Hypothalamus (tissue), 51 donors: ENCODE results near the gene NPEPL1.

ENCODE experiments used
- DNase-seq, 51 donors: peaks; one replicate each; lab custom pipeline; 2025; lab: John Stamatoyannopoulos, UW

NPEPL1 gene

DNA sequence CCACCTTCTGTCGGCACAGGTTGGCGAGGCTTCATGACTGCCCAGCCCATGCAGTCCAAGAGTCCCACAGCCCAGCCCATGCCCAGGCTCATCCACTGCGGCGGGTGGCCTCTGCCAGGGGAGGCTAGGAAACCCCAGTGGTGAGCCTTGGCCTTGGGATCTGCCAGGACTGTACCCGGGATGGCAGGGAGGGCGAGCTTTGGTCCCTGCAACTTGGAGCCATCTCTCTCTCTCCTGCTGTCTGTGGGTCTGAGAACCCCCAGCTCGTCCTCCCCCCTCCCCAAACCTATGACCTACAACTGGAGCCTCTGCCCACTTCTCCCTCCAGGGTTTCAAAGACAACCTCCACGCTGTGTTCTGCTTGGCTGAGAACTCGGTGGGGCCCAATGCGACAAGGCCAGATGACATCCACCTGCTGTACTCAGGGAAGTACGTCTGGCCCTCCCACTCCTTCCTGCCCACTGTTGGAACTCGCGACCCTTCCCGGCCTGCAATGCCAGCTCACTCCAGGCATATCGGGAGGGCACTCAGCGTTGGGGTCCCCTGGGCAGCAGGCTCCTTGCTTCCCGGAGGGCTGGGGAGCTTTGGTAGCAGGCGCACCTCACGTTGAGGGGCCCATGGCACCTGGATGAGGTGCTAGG lies 19.7 kb downstream of the NPEPL1 start:
- no peak for DNase-seq

DNA sequence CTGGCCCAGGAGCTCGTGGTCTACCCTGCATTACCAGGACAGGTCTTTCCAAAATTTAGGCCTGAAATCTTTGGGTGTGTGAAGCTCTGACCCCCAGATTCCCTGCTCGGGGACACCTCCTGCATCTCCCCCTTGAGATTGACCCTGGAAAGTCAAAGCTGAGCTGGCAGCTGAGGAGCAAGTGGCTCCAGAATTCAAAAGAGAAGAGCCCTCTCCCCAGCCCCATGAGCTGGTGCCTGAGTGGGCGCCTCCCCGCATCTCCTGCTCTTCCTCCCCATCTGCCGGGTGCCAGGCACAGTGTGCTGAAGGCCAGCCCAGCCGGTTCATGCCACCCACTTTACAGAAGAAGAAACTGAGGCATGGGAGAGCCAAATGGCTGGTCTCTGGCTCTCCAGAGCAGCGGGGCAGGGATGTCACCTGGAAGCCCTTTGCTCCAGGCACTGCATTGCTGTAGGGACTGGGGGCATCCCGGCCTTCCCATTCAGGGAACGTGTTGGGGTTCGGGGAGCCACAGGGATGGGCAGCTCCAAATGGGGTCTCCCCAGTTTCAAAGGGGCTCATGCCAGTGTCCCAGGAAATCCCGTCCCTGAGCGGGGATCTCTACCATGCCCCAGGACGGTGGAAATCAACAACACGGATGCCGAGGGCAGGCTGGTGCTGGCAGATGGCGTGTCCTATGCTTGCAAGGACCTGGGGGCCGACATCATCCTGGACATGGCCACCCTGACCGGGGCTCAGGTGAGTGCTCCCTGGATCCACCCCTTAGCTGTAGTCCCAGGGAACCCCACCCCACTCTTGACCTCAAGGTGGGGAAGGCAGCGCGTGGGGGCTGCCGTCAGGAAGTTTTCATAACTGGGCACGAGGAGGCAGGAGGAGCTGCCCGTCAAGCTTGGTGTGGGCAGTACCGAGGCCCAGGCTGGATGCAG lies 20.5 kb downstream of the NPEPL1 start:
- DNase-seq, result no peak

DNA sequence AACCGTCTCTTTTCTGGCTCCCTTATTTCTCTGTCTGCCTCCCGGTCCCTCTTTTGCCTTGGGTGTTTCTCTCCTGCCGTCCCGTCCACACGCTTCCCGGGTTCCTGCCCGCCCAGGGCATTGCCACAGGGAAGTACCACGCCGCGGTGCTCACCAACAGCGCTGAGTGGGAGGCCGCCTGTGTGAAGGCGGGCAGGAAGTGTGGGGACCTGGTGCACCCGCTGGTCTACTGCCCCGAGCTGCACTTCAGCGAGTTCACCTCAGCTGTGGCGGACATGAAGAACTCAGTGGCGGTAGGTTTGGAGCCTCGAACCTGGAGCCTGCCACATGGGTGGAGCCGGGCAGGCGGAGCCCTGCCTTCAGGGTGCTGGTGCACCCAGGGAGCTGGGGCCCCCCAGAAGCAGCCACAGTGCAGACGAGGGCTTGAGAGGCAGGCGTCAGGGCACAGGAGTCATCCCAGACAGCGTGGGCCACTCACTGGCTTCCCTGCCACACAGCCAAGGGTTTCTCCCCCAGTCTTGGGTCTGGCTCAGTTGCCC lies 21.3 kb downstream of the NPEPL1 start:
- no peak for DNase-seq

DNA sequence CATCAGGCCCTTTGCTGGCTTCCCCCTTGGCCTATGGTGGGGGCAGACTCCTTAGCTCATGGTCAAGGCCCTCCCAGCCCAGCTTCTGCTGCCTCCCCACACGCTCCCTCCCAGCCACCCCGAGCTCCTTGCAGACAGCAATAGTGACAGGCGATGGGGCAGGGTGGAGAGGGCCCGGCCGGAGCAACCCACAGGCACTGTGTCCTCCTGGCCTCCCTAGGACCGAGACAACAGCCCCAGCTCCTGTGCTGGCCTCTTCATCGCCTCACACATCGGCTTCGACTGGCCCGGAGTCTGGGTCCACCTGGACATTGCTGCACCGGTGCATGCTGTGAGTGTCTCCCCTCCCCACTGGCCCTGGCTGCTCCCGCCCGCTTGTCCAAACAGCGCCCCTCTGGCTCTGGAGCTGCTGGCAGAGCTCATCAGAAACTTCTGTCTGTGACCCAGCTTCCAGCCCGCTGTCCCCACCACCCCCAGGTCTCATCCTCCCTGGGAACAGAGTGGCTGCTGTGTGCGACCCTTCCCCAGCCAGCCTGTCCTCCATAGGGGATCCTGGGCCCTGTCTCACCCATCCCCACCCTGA lies 21.8 kb downstream of the NPEPL1 start:
- DNase-seq, result no peak

DNA sequence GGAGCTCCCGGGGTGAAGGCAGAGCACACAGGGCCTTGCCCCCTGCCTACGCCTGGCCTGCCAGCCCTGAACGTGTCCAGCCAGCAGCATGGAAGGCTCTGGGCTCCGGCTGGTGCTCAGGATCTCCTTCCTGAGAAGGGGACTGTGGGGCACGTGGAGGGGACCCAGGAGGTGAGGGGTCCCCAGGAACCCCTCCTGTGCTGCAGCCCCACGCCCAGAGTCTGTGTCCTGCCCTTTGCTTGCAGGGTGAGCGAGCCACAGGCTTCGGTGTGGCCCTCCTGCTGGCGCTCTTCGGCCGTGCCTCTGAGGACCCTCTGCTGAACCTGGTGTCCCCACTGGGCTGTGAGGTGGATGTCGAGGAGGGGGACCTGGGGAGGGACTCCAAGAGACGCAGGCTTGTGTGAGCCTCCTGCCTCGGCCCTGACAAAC lies 22.3 kb downstream of the NPEPL1 start:
- no peak for DNase-seq

DNA sequence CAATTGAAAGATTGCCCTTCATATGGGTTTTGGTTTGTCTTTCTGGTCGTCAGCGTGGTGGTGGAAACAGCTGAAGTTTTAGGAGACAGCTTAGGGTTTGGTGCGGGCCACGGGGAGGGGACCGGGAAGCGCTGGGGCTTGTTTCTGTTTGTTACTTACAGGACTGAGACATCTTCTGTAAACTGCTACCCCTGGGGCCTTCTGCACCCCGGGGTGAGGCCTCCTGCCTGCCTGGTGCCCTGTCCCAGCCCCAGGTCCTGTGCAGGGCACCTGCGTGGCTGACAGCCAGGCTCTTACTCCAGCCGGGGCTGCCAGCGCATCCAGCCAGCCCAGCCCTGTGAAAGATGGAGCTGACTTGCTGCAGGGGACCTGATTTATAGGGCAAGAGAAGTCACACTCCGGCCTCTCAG lies 22.8 kb downstream of the NPEPL1 start:
- no peak for DNase-seq

DNA sequence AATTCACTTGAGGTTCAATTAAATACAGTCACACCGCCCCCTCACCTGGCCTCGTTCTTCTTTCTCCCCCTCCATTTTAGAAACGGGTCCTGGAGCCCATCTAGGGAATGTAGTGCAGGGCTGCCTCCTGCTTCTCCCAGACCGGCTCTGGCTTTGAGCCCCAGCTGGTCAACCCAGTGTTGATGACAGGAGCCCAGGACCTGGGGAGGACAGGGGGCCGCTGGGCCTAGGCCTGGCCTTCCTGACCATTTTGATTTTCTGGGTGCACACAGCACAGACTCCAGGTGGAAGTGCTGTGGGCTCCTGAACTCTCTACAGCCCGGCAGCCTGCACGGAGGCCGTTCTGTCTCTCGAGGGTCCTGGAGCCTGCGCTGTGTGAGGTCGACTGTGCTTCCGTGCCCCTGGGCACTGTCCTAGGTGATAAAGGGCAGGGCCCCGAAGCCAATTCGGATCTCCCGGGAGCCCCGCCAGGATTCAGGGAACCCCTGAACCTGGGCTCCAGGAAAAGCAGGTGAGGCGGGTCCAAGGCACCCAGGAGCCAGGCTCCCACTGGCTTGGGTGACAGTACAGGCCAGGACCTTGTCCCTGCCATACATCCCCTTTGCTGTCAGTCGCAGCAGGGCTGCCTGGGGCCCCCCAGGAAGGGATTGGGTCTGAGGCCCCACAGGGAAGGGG lies 23.3 kb downstream of the NPEPL1 start:
- no peak for DNase-seq

DNA sequence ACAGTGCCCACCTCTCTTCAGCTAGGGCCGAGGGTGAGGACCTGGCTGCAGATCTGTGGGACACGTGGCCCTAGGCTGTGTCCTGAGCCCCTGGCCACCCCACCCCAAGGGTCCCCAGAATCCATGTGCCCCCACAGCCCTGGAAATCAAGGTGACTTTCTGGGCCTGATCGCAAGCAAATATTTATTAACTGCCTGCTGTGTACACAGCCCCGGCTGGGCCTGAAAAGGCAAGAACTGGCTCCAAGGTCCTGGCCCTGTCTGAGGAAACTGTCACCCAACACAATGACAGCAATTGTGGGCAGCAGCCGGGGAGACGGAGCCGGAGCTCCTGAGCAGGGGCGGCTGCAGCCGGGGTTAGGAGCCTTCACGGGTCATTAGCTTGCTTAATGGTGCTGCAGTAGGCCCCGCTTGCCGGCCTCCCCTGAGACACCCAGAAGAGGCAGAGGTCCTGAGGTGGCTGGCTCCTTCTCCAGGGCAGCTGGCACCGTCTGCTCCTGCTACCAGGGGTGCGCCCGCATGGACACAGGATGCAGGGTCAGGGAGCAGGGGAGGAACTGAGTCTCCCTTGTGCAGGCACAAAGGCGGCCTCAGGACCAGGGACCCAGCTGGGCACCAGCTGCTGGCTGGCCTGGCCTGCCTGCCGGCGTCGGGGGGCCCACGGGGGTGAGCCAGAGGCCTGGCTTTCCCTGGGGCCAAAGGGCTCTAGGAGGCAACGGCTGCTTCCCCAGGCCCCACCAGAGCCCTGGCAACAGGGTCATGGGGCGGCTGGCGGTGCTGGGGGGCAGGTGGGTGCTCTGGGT lies 24.1 kb downstream of the NPEPL1 start:
- DNase-seq, result peak in 2 of 51 donors; percentile 17 to 26

DNA sequence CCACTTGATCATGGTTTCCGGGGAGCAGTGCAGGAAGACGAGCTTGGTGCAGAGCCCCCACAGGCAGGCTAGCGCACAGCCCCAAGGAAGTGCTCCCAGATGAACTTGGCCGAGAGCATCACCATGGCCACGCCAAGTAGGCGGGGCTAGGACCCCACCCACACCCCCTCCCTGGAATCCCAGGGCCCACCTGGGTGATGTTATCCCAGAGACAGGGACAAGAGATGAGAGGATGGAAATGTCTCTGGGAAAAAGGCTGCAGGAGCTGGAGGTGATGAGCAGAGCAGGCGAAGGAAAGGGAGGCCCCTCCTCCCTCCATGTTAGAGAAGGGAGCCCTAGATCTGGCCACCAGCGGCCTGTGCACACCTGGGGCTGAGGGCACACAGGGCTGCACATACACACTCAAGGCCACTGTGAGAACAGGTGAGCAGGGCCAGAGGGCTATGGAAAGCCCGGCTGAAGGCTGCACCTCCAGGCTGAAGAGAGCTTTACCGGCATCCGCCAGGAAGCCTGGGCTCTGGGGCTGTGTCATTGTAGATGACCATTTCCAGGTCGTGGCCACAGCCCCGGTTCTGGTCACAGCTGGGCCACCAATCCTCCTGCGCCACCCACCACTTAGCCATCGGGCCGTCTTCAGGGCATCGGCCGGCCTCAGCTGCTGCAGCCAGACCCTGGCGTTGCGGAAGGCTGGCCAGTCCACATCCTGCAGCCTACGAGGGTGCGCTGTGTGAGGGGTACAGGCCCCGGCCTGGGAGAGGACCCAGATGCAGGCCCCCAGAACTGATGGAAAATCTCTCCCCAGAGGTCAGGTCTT lies 24.9 kb downstream of the NPEPL1 start:
- DNase-seq, result no peak

DNA sequence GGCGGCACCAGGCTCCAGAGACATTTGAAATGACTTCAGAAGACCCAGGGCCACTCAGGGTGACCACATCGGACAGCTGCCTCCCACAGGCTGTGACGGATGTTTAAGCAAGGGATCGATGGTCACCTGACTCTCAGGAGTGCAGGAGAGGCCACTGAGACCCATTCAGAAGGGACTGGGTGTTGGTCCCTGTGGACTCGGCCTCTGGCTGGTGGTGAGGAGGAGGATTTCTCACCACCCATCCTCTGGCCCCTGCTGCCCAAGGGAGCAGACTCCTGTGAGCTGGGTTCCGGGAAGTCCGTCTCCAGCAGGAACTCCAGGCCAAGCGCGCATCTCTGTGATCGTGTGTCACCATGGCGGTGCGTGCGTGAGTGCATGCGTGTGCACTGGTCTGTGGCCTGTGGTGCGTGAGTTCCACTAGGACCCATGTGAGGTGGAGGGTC lies 25.5 kb downstream of the NPEPL1 start:
- no peak for DNase-seq

DNA sequence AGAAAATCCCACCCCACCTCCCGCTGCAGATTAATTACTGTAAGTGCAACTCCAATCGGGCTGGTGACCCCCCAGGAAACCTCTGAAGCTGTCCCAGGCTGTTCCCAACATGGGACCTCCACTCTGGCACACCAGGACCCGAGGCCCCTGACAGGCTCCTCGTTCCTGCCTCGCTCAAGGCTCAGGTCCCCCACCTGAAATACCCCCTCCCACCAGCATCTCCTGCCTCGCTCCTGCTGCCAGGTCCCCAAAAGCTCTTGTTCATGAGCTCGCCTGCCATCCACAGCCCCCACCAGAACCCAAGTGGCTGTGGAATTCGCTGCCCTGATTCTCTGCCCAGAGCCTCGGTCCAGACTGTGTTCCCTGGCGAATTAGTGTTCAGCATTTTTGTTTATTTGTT lies 26.1 kb downstream of the NPEPL1 start:
- peak in 1 of 51 donors; percentile 35 for DNase-seq

DNA sequence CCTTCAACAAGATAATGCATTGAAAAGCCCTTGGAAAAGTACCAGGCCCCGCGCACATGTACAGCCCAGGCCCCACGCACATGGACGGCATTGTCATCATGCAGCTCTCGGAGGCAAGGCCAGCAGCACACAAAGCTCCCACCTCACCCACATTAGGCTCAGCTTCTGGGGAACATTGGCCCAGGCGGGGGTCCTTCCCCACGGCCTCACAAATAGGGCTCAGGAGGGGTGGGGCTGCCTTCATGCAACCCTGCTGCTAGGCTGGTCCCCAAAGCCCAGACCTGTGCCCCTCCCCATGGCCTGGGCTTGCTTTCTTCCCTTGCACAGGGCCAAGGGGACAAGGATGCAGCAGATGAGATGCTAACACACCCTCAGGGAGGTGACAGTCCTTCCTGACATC lies 26.7 kb downstream of the NPEPL1 start:
- DNase-seq, result peak in 9 of 51 donors; percentile 6 to 46 (median 33)

DNA sequence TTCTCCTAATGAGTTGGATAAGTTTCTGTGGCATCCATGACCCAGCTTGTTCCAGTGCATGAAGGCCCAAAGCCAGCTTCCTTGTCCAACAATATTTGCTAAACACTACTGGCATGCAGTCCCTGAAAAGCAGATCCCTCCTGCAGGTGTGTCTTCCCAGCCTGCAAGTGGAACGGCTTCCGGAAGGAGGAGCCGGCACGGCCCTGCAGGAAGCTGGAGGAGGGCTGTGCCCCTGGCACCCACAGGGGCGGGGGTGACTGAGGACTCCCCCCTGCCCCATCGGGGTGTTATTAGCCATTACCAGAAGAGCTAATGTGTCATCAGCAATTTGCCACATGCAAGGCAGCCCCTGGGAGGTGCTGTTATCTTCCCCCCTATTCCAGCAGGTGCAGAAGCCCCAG lies 27.4 kb downstream of the NPEPL1 start:
- no peak for DNase-seq

DNA sequence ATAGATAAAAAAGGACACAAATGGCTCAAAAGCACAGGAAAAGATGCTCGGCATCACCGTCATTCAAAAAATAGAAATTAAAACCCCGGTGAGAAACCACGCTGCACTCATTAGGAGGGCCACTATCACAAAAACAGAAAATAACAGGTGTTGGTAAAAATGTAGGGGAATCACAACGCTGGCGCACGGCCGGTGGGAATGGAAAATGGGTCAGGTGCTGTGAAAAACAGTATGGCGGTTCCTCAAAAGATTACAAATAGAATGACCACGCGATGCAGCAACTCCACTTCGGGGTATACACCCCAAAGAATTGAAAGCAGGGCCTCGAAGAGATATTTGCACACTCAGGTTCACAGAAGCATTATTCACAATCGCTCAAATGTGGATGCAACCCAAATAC lies 28.3 kb downstream of the NPEPL1 start:
- DNase-seq, result no peak

DNA sequence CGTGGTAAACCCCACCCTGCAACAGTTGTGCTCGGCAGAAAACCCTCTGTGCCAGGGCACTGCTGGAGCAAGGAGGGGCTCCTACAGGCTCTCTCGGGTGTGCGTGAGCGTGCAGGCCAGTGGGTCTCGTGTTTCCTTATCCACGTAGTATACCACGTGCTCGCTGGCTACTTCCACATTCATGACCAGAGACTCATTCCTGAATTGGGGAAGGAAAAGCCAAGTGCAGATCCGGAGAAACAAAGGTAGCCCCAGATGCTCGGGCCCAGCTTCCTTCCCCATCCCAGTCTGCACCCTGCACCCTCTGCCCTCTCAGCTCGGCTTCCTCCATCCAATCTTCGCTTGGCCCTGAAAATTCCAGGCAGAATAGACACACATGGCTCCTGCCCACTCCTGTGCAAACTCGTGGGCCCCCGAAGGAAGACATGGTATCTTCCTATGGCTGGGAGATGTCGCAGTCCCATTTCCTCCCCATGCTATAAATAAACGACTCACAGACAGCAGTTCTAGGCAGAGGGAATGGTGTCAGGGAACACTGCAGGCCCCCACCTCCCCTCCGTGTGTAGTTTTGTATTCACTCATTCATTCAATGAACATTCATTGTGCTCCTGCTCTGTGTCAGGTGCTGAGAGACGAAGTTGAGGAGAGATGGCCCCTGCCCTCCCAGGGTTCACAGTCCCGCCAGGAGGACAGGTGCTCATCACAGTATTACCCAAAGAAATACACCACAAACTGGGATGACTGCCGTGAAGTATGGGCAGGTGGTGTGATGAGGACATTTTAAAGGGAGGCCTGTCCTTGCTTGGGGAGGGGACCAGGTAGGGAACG lies 29.6 kb downstream of the NPEPL1 start:
- no peak for DNase-seq

DNA sequence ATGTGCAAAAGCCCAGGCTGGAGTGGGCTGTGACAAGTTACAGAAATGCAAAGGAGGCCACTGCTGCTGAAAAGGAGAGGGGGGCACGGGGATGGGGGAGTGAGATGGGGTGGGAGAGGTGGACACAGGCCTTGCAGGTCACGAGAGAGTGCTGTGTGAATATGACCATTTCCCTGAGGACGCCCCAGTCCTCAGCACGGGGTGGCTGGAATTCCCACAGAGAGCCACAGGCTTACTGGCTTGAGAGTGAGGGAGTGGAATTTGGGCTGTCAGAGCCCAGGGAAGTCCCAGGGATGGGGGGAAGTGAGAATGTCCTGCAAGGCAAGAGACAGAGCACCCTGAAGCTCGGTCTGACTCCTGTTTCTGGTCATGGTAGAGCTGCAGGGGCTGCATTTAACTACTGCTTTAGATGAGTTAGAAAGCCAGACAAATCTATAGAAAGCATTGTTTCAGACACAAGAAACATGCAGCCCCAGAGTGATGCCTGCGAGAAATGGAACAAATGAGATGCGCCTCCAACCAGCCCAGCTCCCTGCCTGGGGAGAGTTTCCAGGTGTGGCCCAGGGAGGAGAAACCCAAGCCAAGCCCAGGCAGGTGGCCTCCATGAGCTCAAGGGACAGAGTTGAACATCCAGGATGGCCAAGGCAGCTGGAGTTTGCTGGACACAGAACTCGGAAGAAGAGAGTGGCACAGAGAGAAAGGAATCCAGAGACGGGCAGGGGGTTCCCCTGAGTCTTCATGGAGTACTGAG lies 30.5 kb downstream of the NPEPL1 start:
- DNase-seq, result no peak

DNA sequence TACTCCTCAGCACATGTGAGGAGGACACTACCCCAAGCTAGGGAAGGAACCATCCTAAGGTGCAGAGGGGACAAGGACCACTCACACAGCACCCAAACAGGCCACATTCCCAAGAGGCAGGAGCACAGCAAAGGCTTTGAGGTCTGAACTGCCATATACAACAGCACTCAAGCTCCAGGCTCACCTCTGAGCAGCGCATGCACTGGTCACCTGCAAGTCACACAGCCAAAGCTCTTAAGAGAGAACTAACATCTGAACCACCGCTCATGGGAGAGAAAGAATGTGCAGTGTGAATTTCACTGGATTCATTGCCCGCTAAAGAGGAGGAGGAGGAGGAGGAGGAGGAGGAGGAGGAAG lies 31.0 kb downstream of the NPEPL1 start:
- DNase-seq, result no peak
